ENCODE data around the gene VOPP1.

VOPP1 gene

DNA sequence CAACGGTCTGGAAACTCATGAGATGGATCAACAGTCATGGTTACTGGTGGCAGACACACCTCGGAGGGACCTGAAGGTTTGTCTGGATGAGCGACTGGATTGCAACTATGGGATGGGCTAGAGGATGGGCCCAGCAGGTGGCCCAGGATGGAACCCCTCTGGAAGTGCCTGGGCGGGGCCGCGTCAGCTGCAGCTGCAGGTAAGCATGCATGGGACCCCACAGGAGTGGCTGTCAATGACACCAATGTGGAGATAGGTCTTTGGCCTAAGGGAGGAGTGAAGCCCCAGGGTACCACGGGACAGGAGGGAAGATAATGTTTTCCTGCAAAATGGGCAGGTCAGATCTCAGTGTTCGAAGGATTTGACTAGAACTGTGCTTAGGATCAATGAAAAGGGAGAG is 103.8 kb downstream of the VOPP1 start:
- DNase-seq (ENCODE audit: low read depth in 2 of 2): no peak

DNA sequence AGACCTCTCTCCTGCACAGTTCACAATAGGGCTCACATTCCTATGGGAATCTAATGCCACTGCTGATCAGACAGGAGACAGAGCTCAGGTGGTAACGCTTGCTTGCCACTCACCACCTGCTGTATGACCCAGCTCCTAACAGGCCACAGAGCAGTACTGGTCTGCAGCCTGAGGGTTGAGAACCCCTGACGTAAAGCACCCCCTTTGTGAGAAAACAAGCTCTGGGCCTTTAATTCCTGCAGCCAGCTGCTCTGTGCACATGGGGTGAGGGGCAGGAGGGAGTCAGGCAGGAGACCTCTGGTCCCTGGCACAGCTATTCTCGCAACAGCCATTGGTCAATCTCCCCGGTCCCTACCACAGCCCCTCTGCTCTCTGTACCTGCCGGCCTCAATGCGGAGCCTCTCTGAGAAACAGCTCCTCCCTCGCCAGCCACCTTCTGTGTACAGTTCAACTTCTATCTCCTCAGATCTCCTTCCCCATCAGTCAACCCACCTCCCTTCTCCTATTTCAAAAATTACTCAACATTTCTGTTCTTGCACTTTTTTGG is 105.2 kb downstream of the VOPP1 start:
- DNase-seq (ENCODE audit: low read depth in 2 of 2): no peak

DNA sequence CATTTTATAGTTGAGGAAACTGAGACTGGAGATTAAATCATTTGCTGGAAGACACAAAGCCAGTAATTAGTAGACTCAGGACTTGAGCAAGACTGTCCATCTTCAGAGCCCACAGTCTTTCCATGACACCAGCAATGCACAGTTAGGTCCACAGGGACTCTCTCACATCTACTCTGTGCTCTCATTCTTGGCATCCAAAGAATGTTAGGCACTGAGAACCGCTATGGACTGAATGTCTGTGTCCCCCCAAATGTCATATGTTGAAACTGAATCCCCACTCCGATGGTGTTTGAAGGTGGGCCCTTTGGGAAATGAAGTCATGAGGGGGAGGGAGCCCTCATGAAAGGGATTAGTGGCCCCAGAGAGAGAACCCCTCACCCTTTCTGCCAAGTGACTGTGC is 106.6 kb downstream of the VOPP1 start:
- DNase-seq (ENCODE audit: low read depth in 2 of 2): no peak

DNA sequence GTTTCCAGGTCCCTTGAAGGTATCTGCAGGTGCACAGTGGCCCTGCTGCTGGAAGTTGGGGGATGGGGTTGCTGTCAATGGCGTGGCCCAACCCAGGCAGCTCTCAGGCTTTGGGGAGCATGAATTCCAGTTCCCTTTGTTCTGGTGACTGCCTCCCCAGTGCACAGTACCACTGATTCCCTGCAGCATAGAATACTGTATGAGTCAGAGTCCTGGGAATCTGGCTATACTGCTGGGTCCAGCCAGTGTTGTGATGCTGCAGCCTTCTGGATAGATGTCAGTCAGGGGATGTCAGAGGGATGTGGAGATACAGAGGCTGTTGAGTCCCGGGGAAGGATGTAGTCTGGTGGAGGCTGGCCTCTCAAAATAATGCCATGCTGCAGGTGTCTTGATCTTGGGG is 107.9 kb downstream of the VOPP1 start:
- DNase-seq (ENCODE audit: low read depth in 2 of 2): no peak

- DNase-seq (ENCODE audit: low read depth in 2 of 2): no peak
Observed at GRCh38 chr7:55463686-55464262, 108.5 kb downstream of the VOPP1 start.

- no peak for DNase-seq (ENCODE audit: low read depth in 2 of 2)
Observed at GRCh38 chr7:55458351-55458750, 114.0 kb downstream of the VOPP1 start.

GRCh38 chr7:55457801-55458200 is 114.5 kb downstream of the VOPP1 start:
- DNase-seq (ENCODE audit: low read depth in 2 of 2): no peak

DNA sequence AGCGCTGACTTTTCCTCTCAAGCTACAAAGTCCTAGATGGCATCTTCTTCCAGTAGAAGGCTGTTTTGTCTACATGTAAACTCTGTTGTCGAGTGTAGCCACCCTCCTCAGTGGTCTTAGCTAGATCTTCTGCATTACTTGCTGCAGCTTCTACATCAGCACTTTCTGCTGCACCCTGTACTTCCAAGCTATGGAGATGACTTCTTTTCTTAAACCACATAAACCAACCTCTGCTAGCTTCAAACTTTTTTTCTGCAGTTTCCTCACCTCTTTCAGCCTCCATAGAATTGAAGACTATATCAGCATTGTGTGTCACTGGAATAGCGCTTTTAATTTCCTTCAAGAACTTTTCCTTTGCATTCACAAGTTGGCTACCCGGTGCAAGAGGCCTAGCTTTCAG is 119.3 kb downstream of the VOPP1 start:
- no peak for DNase-seq (ENCODE audit: low read depth in 2 of 2)

GRCh38 chr7:55449992-55450535 is 122.2 kb downstream of the VOPP1 start:
- DNase-seq (ENCODE audit: low read depth in 2 of 2): no peak

- DNase-seq (ENCODE audit: low read depth in 2 of 2): no peak
Observed at GRCh38 chr7:55449205-55449991, 122.9 kb downstream of the VOPP1 start.

DNA sequence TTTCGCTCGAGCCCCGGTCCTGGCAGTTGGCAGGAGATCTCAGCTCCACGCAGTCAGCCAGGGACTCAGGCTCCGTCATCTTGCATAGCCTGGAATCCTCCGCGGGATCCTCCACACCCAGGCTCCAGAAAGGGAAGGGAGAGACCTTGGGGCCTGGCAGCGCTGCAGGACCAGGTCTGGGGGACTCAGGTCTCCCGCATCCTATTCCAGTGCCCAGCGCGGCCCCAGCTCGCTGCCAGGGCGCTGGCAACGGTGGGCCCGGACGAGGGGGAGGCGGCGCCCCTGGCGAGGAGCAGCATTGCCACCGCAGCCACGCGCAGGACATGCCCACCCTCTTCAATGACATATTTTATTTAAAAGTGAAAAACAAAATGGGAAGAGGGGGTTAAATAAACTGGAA is 123.8 kb downstream of the VOPP1 start:
- no peak for DNase-seq (ENCODE audit: low read depth in 2 of 2)

DNA sequence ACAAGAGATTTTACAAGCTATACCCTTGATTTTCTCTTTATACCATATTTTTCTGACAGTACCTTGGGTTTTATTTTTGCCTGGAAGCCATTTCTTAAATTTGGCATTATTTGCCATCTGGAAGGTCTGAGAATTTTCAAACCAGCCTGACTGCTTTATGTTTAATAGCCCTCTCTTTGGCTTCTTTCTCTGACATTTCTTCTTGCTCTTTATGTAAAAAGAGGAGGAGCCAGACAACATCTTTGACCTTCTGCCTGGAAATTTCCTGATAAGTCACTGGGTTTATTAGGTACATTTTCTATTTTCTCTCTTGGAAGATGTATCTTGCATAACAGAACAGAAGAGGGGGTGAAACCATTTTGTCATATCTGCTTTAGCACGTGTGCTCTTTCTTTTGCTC is 127.5 kb downstream of the VOPP1 start:
- DNase-seq (ENCODE audit: low read depth in 2 of 2): no peak

DNA sequence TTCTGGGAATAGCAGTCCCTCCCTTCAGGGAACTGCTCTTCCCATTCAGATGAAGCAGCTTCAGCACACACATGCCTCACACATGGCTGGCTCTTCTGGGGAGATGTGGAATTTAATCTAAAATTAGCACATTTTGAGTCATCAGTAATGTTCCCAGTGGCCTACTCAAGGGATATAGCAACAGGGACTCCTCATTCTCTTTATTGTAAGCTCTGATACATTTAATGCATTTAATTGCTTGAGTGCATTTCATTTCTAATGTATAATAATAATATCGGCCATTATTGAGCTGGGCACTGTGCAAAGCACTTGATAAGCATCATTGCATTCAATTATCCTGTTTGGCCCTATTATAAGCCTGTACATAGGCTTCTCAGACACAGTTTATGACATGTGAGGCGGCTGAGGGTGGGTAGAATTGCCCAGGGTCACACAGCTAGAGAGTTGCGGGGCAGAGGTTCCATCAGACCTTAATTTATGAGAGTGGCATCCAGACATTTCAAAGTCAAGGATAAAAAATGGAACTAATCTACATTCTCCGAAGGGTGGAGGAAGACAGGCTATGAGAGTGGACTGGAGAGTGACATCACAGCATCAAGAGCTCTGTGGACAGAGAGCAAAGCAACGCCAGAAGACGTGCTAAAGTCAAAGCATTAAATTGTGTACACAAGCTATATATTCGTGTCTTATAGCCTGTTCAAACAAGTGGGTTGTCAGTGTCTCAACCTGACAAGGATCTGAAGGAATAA is 130.4 kb downstream of the VOPP1 start:
- DNase-seq (ENCODE audit: low read depth in 2 of 2): no peak

- DNase-seq (ENCODE audit: low read depth in 2 of 2): no peak
Observed at GRCh38 chr7:55441002-55441401, 131.3 kb downstream of the VOPP1 start.

DNA sequence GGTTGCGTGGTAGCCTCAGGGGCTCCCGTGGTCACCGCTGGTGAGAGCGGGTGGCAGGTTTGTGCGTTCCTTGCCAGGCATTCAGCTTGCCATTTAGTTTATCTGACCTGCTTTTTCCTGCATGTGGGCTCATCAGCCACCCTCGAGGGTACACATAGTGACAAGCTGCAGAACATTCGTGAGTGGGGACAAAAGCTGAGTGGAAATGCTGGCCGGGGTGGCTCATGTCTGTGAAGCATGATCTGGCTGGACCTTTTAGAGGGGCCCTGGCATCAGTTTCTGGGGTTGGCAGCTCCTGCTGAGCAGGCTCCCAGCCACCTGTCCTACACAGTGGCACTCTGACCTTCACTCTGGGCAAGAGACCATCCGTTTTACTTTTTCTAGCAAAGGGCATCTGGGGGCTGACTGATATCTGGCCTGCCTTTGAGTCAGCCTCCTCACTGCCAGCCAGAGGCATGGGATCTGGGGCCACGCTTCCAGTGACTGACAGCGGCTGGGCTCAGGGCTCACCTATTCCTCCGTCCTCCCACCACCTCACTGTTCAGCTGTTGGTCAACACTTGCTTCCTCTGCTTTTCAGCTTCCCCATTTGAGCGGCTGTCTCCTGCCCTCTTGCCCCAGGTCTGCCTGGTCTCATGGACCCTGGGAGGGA is 132.1 kb downstream of the VOPP1 start:
- DNase-seq (ENCODE audit: low read depth in 2 of 2): no peak

GRCh38 chr7:55439627-55440026 is 132.7 kb downstream of the VOPP1 start:
- no peak for DNase-seq (ENCODE audit: low read depth in 2 of 2)

DNA sequence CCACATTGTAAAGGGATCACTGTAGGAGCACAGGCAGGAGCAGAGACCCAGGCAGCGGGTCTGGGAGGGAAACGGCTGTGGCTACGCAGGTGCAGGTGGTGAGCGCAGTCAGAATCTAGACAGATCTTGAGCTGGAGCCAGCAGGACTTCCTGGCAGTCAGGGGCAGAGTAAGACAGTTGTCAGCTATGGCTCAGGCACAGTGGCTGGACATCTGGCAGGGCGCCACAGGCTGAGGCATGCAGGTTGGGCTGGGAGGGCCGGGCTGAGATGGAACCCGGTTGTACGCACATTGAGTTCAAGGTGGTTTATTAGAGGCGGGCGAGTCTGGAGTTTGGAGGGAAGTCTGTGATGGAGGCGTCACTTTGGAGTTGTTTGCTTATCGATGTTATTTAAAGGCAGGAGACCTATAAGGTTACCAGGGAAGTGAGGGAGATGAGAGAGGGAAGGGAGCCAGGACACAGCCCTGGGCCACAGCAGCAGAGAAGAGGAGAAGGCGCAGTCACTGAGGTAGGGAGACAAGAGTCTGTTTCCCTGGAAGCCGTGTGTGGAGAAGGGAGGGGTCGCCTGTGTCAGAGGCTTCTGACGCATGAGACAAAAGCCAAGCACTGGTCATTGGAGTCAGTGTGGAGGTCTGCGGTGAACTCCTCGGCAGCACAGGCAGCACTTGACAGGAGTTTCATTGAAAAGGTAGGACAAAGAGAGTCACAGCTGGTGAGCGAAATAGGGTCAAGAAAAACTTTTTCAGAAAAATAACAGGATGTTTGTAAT is 133.4 kb downstream of the VOPP1 start:
- DNase-seq (ENCODE audit: low read depth in 2 of 2): no peak

DNA sequence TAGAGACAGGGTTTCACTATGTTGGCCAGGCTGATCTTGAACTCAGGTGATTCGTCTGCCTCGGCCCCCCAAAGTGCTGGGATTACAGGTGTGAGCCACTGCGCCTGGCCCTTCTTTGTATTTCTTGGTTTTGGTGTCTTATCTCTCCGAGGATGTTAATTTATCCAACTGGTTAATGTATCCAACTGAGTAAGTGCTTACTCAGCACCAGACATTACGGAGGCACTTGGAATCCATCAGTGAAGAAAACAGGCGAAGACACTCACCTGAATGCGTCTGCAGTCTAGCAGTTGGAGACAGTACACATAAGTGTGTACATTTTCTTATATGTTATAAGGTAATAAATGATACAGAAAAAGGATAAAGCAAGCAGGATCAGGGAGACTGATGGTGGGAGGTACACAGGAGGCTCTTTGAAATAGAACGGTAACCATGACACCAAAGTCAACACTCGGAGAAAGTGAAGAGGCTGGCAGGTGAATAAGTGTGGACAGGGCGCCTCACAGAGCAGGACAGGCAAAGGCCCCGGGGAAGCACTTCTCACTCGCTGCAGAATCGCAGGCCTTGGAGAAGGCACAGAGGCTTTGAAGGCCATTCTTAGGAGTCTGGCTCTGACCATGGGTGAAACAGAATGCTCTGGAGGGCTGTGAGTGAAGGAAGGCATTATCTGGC is 134.1 kb downstream of the VOPP1 start:
- no peak for DNase-seq (ENCODE audit: low read depth in 2 of 2)

- DNase-seq (ENCODE audit: low read depth in 2 of 2): no peak
Observed at GRCh38 chr7:55437375-55437774, 134.9 kb downstream of the VOPP1 start.

- DNase-seq (ENCODE audit: low read depth in 2 of 2): no peak
Observed at GRCh38 chr7:55436457-55436856, 135.8 kb downstream of the VOPP1 start.

GRCh38 chr7:55435466-55435865 is 136.8 kb downstream of the VOPP1 start:
- DNase-seq (ENCODE audit: low read depth in 2 of 2): no peak
